Limb (tissue), 2 donors: Measurements from ENCODE around the gene FIGNL2.

Experiments
- DNase-seq, 2 donors: peaks; one replicate each; pipeline ENCODE4 v3.0.0-alpha.2; 2016; ENCODE audit errors: extremely low spot score in 2 of 2

Gene FIGNL2

GRCh38 chr12:51874000-51874399 lies 25.5 kb upstream of the FIGNL2 start:
- DNase-seq, result no peak

- DNase-seq, result no peak
Measured at GRCh38 chr12:51873251-51873994, 24.9 kb upstream of the FIGNL2 start.

- no peak for DNase-seq
Measured at GRCh38 chr12:51872689-51872981, 24.1 kb upstream of the FIGNL2 start.

GRCh38 chr12:51871918-51872688 lies 23.6 kb upstream of the FIGNL2 start:
- no peak for DNase-seq

- no peak for DNase-seq
Measured at GRCh38 chr12:51871126-51871525, 22.6 kb upstream of the FIGNL2 start.

- DNase-seq, result no peak
Measured at GRCh38 chr12:51870504-51870903, 22.0 kb upstream of the FIGNL2 start.

GRCh38 chr12:51869931-51870330 lies 21.4 kb upstream of the FIGNL2 start:
- no peak for DNase-seq

- no peak for DNase-seq
Measured at GRCh38 chr12:51869496-51869865, 21.0 kb upstream of the FIGNL2 start.

GRCh38 chr12:51868821-51869495 lies 20.4 kb upstream of the FIGNL2 start:
- peak; percentile 68 to 78 for DNase-seq

GRCh38 chr12:51867796-51868428 lies 19.4 kb upstream of the FIGNL2 start:
- no peak for DNase-seq

- DNase-seq, result no peak
Measured at GRCh38 chr12:51867371-51867770, 18.9 kb upstream of the FIGNL2 start.

GRCh38 chr12:51866762-51867161 lies 18.2 kb upstream of the FIGNL2 start:
- DNase-seq, result no peak

GRCh38 chr12:51866324-51866723 lies 17.8 kb upstream of the FIGNL2 start:
- DNase-seq, result no peak

- no peak for DNase-seq
Measured at GRCh38 chr12:51865757-51866270, 17.3 kb upstream of the FIGNL2 start.

- DNase-seq, result no peak
Measured at GRCh38 chr12:51864833-51865670, 16.5 kb upstream of the FIGNL2 start.

GRCh38 chr12:51863933-51864832 lies 15.7 kb upstream of the FIGNL2 start:
- DNase-seq, result peak in 1 of 2 donors; percentile 85

GRCh38 chr12:51863363-51863932 lies 14.9 kb upstream of the FIGNL2 start:
- DNase-seq, result no peak

- DNase-seq, result no peak
Measured at GRCh38 chr12:51862947-51863346, 14.4 kb upstream of the FIGNL2 start.

- DNase-seq, result no peak
Measured at GRCh38 chr12:51860986-51861385, 12.5 kb upstream of the FIGNL2 start.
